H1 (cell line): ENCODE measurements around the gene AIG1. TPM values are rescaled to one million over a fixed set of nuclear protein-coding genes. Genes with fewer than 3 reads are reported as not detected.
"Not testable (repeated sequence)": the region's sequence is repeated elsewhere in the genome, so short reads cannot be mapped to it uniquely, and the experiment has no call there.

Experiments used
- CTCF ChIA-PET: fragments of 300-600 bp; sonication (Branson Sonifier 250); formaldehyde crosslinking; loops from one replicate; lab custom pipeline; 2021; ENCODE audit not compliant: partially characterized antibody; lab: Charles Lee
- POLR2A ChIA-PET: fragments of 300-600 bp; sonication (Branson Sonifier 250); formaldehyde crosslinking; loops from one replicate; lab custom pipeline; 2021; ENCODE audit warnings: inconsistent platforms; ENCODE audit not compliant: partially characterized antibody; lab: Charles Lee
- DNase-seq, 2 experiments: peaks; one replicate each; pipeline versions ENCODE4 v3.0.0 to v3.0.0-alpha.2; 2010 to 2022; ENCODE audit warnings: low spot score in 2 of 2, low read depth in 1 of 2, mixed read lengths in 1 of 2
- FAIRE-seq: peaks from 2 replicates; lab custom pipeline; 2011; peaks lifted over from hg19 to GRCh38; lab: Jason Lieb, UNC
- H2AFZ ChIP-seq: 2 replicates; pipeline ENCODE4 v1.8.1; 2012; ENCODE audit warnings: low read length, inconsistent platforms
- H2AK5ac ChIP-seq: 2 replicates; pipeline ENCODE4 v1.6.1; 2013; ENCODE audit warnings: low read depth, low read length
- H2BK120ac ChIP-seq: replicated peaks from 2 replicates; pipeline ENCODE3; 2013; ENCODE audit warnings: low read depth, low read length, inconsistent platforms
- H2BK12ac ChIP-seq: 2 replicates; pipeline ENCODE4 v1.6.1; 2013; ENCODE audit warnings: low read depth, low read length
- H2BK15ac ChIP-seq: 2 replicates; pipeline ENCODE4 v1.6.1; 2013; ENCODE audit warnings: low read length
- H2BK20ac ChIP-seq: 2 replicates; pipeline ENCODE4 v1.6.1; 2013; ENCODE audit warnings: low read length
- H2BK5ac ChIP-seq: 2 replicates; pipeline ENCODE4 v1.6.1; 2013; ENCODE audit warnings: low read depth, low read length
- H3K14ac ChIP-seq: 2 replicates; pipeline ENCODE4 v1.6.1; 2013; ENCODE audit warnings: inconsistent platforms; ENCODE audit not compliant: insufficient read length
- H3K18ac ChIP-seq: 2 replicates; pipeline ENCODE4 v1.6.1; 2013; ENCODE audit warnings: low read length; ENCODE audit errors: extremely low read depth
- H3K23ac ChIP-seq: 2 replicates; pipeline ENCODE4 v1.6.1; 2013; ENCODE audit warnings: inconsistent platforms; ENCODE audit not compliant: insufficient read length
- H3K23me2 ChIP-seq: 2 replicates; pipeline ENCODE4 v1.6.1; 2013; ENCODE audit warnings: low read depth, low read length
- H3K27ac ChIP-seq: 2 replicates; pipeline ENCODE4 v1.6.1; 2011; ENCODE audit warnings: low read depth, low read length, inconsistent platforms
- H3K27me3 ChIP-seq, 4 experiments: replicated peaks in 1 of 4; 1 replicate in 1 of 4; 2 replicates in 3 of 4; pipeline versions ENCODE4 v1.6.1 to v1.8.1; 2011 to 2013; ENCODE audit warnings: low read length in 3 of 4, mild to moderate bottlenecking in 3 of 4, inconsistent platforms in 2 of 4, mixed read lengths in 2 of 4, moderate library complexity in 1 of 4; ENCODE audit not compliant: control insufficient read depth in 3 of 4, insufficient read depth in 3 of 4; ENCODE audit errors: extremely low read depth in 1 of 4
- H3K36me3 ChIP-seq, 4 experiments: 2 replicates each; pipeline versions ENCODE4 v1.6.1 to v1.8.1; 2011 to 2013; ENCODE audit warnings: mild to moderate bottlenecking in 4 of 4, low read length in 3 of 4, moderate library complexity in 2 of 4, control low read depth in 1 of 4, inconsistent platforms in 1 of 4; ENCODE audit not compliant: insufficient read depth in 4 of 4, control insufficient read depth in 2 of 4
- H3K4ac ChIP-seq: replicated peaks from 2 replicates; pipeline ENCODE3; 2013; ENCODE audit warnings: low read length, low read depth, mixed read lengths, inconsistent platforms; ENCODE audit not compliant: insufficient read length
- H3K4me1 ChIP-seq, 4 experiments: replicated peaks in 1 of 4; 1 replicate in 1 of 4; 2 replicates in 3 of 4; pipeline versions ENCODE4 v1.6.1 to v1.8.1; 2011 to 2013; ENCODE audit warnings: low read length in 3 of 4, inconsistent platforms in 2 of 4, mixed read lengths in 1 of 4; ENCODE audit not compliant: insufficient read depth in 4 of 4, control insufficient read depth in 3 of 4
- H3K4me2 ChIP-seq, 2 experiments: 2 replicates each; pipeline versions ENCODE4 v1.6.1 to v1.8.1; 2011 to 2013; ENCODE audit warnings: low read depth in 2 of 2, low read length in 2 of 2, control low read depth in 1 of 2, inconsistent platforms in 1 of 2, mild to moderate bottlenecking in 1 of 2; ENCODE audit not compliant: insufficient read depth in 1 of 2
- H3K4me3 ChIP-seq, 4 experiments: fragments of 200-600, 300-600 bp in 1 of 4; sonication (generic), shearing (Covaris generic), sonication (Bioruptor Twin) in 1 of 4; 2 replicates each; pipeline versions ENCODE4 v1.5.1 to v1.8.1; 2011 to 2016; ENCODE audit warnings: low read length in 4 of 4, low read depth in 3 of 4, control low read depth in 2 of 4, inconsistent platforms in 2 of 4, mild to moderate bottlenecking in 2 of 4, mixed read lengths in 1 of 4, moderate library complexity in 1 of 4; ENCODE audit not compliant: insufficient read depth in 2 of 4; ENCODE audit errors: extremely low read depth in 1 of 4
- H3K56ac ChIP-seq: replicated peaks from 2 replicates; pipeline ENCODE3; 2013; ENCODE audit warnings: low read depth, mild to moderate bottlenecking, mixed read lengths, low read length, inconsistent platforms; ENCODE audit not compliant: insufficient read length
- H3K79me1 ChIP-seq: 2 replicates; pipeline ENCODE4 v1.6.1; 2013; ENCODE audit warnings: low read depth, low read length, control low read depth
- H3K79me2 ChIP-seq, 2 experiments: 2 replicates each; pipeline versions ENCODE4 v1.6.1 to v1.8.1; 2012 to 2013; ENCODE audit warnings: low read length in 2 of 2, mild to moderate bottlenecking in 2 of 2, inconsistent platforms in 1 of 2; ENCODE audit not compliant: insufficient read depth in 2 of 2, control insufficient read depth in 1 of 2
- H3K9ac ChIP-seq, 4 experiments: replicated peaks in 1 of 4; 1 replicate in 1 of 4; 2 replicates in 3 of 4; pipeline versions ENCODE4 v1.6.1 to v1.8.1; 2011 to 2013; ENCODE audit warnings: low read depth in 3 of 4, low read length in 3 of 4, control low read depth in 2 of 4, mild to moderate bottlenecking in 2 of 4, moderate library complexity in 2 of 4, inconsistent platforms in 1 of 4; ENCODE audit errors: extremely low read depth in 1 of 4
- H3K9me3 ChIP-seq, 2 experiments: 2 replicates each; pipeline versions ENCODE4 v1.6.1 to v1.8.1; 2012 to 2013; ENCODE audit warnings: mild to moderate bottlenecking in 2 of 2, moderate library complexity in 2 of 2, control low read depth in 1 of 2, inconsistent platforms in 1 of 2, low read depth in 1 of 2, low read length in 1 of 2, mixed read lengths in 1 of 2; ENCODE audit not compliant: insufficient read depth in 2 of 2
- H4K20me1 ChIP-seq, 2 experiments: replicated peaks in 1 of 2; 2 replicates each; pipeline versions ENCODE3 to v1.8.1; 2011 to 2013; ENCODE audit warnings: inconsistent platforms in 2 of 2, low read length in 2 of 2, mild to moderate bottlenecking in 1 of 2; ENCODE audit not compliant: insufficient read depth in 2 of 2, control insufficient read depth in 1 of 2
- H4K5ac ChIP-seq: 2 replicates; pipeline ENCODE4 v1.6.1; 2013; ENCODE audit warnings: low read length, low read depth, mixed read lengths, inconsistent platforms; ENCODE audit not compliant: insufficient read length
- H4K8ac ChIP-seq: 2 replicates; pipeline ENCODE4 v1.8.0; 2013; ENCODE audit warnings: mild to moderate bottlenecking, moderate library complexity, low read length, inconsistent platforms; ENCODE audit not compliant: insufficient read depth; ENCODE audit errors: extremely low read depth
- H4K91ac ChIP-seq: replicated peaks from 2 replicates; pipeline ENCODE3; 2013; ENCODE audit warnings: low read length, mixed read lengths, inconsistent platforms; ENCODE audit not compliant: insufficient read length
- SP2 ChIP-seq: IDR thresholded peaks from 2 replicates; pipeline ENCODE4 v1.6.1; 2012; ENCODE audit warnings: mild to moderate bottlenecking, low read length, inconsistent platforms
- WGBS, 2 experiments: shearing (Covaris generic) in 1 of 2; methylation state at CpG; one replicate each; pipeline versions ENCODE4 v1.1.6 to v1.1.7; 2013 to 2015; ENCODE audit warnings: low lambda C conversion rate in 2 of 2, mixed read lengths in 2 of 2, inconsistent platforms in 1 of 2, low coverage in 1 of 2, missing lambda C conversion rate in 1 of 2; ENCODE audit not compliant: insufficient replicate concordance in 2 of 2, insufficient coverage in 1 of 2, insufficient read length in 1 of 2; ENCODE audit errors: extremely low coverage in 1 of 2, missing lambda C conversion rate in 1 of 2; 5-methylcytosine and 5-hydroxymethylcytosine counted together
- polyA plus RNA-seq, 7 experiments: library from polyadenylated mRNA; depleted of rRNA in 3 of 7; stranded (reverse) in 5 of 7; unstranded in 2 of 7; fragments of >200 nt in 5 of 7; fragments of 200-250 nt in 2 of 7; gene quantifications; 1 replicate in 5 of 7; 2 replicates in 1 of 7; 4 replicates in 1 of 7; pipeline versions ENCODE4 v1.2.1 to v1.2.3, GENCODE V29; 2011 to 2013; ENCODE audit warnings: missing spikeins in 2 of 7, mixed read lengths in 2 of 7
- total RNA-seq: library from RNA; stranded (reverse); fragmentation: NEBNext Ultra II Directional; extraction: Animal tissue kit (Norgen Biotek cat#: 25700); gene quantifications from 2 replicates; pipeline ENCODE4 v1.2.1, GENCODE V29; 2021

Gene AIG1
- total and polyA plus RNA-seq, 2 of the 8 experiments (the other 6 are each of a cell fraction or from before 2014, with no cell fraction given) = 56.6 to 58.4 TPM

DNA sequence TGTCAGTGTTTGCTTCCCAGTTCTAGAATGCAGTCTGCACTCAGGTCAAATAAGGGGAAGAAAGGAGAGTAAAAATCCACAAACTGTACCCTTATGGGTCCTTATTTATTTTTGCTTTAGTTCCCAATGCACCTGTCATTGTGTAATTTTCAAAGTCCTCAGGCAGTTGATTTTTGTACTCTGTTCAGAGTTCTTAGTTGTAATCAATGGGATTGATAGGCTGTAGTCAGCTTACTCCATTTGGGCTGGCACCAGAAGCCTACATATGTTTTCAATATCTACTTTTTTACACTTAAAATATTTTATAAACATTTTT lies 18.6 kb downstream of the AIG1 start:
- no peak overlapping the region for H2AK5ac ChIP-seq
- H4K8ac ChIP-seq = no peak overlapping the region
- H2BK120ac ChIP-seq = no peak overlapping the region
- no peak overlapping the region for H3K56ac ChIP-seq
- H3K79me1 ChIP-seq = no peaks in the 10 kb centered on the region
- no peak overlapping the region for H2BK15ac ChIP-seq
- no peak for FAIRE-seq
- ChIA-PET POLR2A (interaction anchor here (1.8 kb wide), 1 partner anchor 13 kb away, joined by 3 read pairs; no protein-coding TSS in a partner anchor), CTCF (interaction anchor here (0.6 to 1.2 kb wide), 2 partner anchors 387 to 512 kb away, joined by 3 read pairs; no protein-coding TSS in a partner anchor)
- H4K20me1 ChIP-seq = no peaks in the 10 kb centered on the region
- TF ChIP-seq SP2 = no peak
- H3K27ac ChIP-seq = no peak overlapping the region
- no peak overlapping the region for H3K4ac ChIP-seq
- H3K27me3 ChIP-seq = no peaks in the 10 kb centered on the region
- H2BK5ac ChIP-seq = no peak overlapping the region
- no peak overlapping the region for H3K9ac ChIP-seq
- H3K23ac ChIP-seq = no peak overlapping the region
- no peak overlapping the region for H4K5ac ChIP-seq
- no peak overlapping the region for H3K18ac ChIP-seq
- H3K36me3 ChIP-seq = no peaks in the 10 kb centered on the region
- H3K9me3 ChIP-seq = no peaks in the 10 kb centered on the region
- no peak overlapping the region for H3K4me3 ChIP-seq
- H3K79me2 ChIP-seq = peaks cover 0 to 17% of the 10 kb centered on the region in 2 experiments; a peak in 2 of 4 replicates
- H3K4me2 ChIP-seq = no peak overlapping the region
- no peak overlapping the region for H2BK20ac ChIP-seq
- peaks cover 0 to 4% (median 0%) of the 10 kb centered on the region in 4 experiments; a peak in 2 of 7 replicates for H3K4me1 ChIP-seq
- DNase-seq = no peak
- no peak overlapping the region for H2BK12ac ChIP-seq
- H3K14ac ChIP-seq = no peak overlapping the region
- no peaks in the 10 kb centered on the region for H3K23me2 ChIP-seq
- no peak overlapping the region for H2AFZ ChIP-seq
- no peak overlapping the region for H4K91ac ChIP-seq

DNA sequence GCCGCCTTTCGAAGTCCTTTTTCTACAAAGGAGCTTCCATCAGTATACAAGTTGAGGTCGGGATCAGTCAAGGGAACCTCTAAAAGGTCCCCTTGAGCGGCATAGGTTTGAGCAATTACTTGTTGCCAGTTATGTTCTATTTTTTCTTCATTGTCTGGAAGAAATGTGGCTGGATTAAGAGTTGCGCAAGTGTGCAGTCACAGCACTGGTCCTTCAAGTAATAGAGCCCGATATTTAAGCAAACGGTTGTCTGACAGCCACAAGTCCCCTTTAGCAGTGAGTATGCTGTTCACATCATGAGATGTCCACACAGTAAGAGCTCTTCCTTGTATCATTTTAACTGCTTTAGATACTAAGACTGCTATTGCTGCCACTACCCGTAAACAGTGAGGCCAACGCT lies 21.6 kb downstream of the AIG1 start:
- H3K18ac ChIP-seq, CTCF ChIA-PET, H4K20me1 ChIP-seq, H3K27ac ChIP-seq, H3K4me1 ChIP-seq, H3K4ac ChIP-seq, H2AK5ac ChIP-seq, H2BK12ac ChIP-seq, H3K27me3 ChIP-seq, H4K5ac ChIP-seq, H3K23me2 ChIP-seq, H3K23ac ChIP-seq, H2BK20ac ChIP-seq, H4K8ac ChIP-seq, H3K4me2 ChIP-seq, FAIRE-seq, H2AFZ ChIP-seq, H3K9ac ChIP-seq, H3K36me3 ChIP-seq, H3K79me1 ChIP-seq, H3K56ac ChIP-seq, H3K9me3 ChIP-seq, H4K91ac ChIP-seq, H2BK15ac ChIP-seq, H3K4me3 ChIP-seq, DNase-seq, H3K14ac ChIP-seq, H2BK5ac ChIP-seq, H3K79me2 ChIP-seq, H2BK120ac ChIP-seq: not testable (repeated sequence)
- 92% methylated on average over 9 of the region's 9 CpGs; no CpG with 5 or more reads in 1 of the 2 experiments for WGBS, 2 experiments
- POLR2A ChIA-PET = interaction anchor here (1.0 kb wide), 1 partner anchor 20 kb away, joined by 3 read pairs; no protein-coding TSS in a partner anchor
